Osteoblast (primary cell): ENCODE results near the gene URGCP. TPM values are rescaled to one million over a fixed set of nuclear protein-coding genes. Genes with fewer than 3 reads are reported as not detected.
"Not testable (repeated sequence)": the region's sequence is repeated elsewhere in the genome, so short reads cannot be mapped to it uniquely, and the experiment has no call there.

Experiments
- DNase-seq: peaks from one replicate; pipeline ENCODE4 v3.0.0; 2011; ENCODE audit warnings: low spot score, mixed read lengths; ENCODE audit not compliant: insufficient read length; ENCODE audit errors: missing footprints
- H2AFZ ChIP-seq: 2 replicates; pipeline ENCODE4 v1.6.0; 2011; ENCODE audit warnings: mild to moderate bottlenecking, low read length
- H3K27ac ChIP-seq: 2 replicates; pipeline ENCODE4 v1.5.1; 2011; ENCODE audit warnings: mild to moderate bottlenecking, low read depth, low read length, moderate library complexity
- H3K27me3 ChIP-seq: 2 replicates; pipeline ENCODE4 v1.6.0; 2012; ENCODE audit warnings: mild to moderate bottlenecking, control low read depth, inconsistent platforms, low read length, moderate library complexity; ENCODE audit not compliant: insufficient read depth
- H3K36me3 ChIP-seq: 2 replicates; pipeline ENCODE4 v1.5.1; 2011; ENCODE audit warnings: mild to moderate bottlenecking, low read length, control low read depth, moderate library complexity; ENCODE audit not compliant: insufficient read depth
- H3K4me1 ChIP-seq: 2 replicates; pipeline ENCODE4 v1.5.1; 2011; ENCODE audit warnings: mild to moderate bottlenecking, low read length, control low read depth, moderate library complexity; ENCODE audit not compliant: insufficient read depth
- H3K4me2 ChIP-seq: 2 replicates; pipeline ENCODE4 v1.6.0; 2011; ENCODE audit warnings: mild to moderate bottlenecking, low read length; ENCODE audit not compliant: insufficient read depth
- H3K4me3 ChIP-seq: fragments of 200-600 bp; sonication (generic); 3 replicates; pipeline ENCODE4 v1.5.1; 2012; ENCODE audit warnings: mild to moderate bottlenecking, low read length, inconsistent platforms; ENCODE audit not compliant: insufficient read depth
- H3K79me2 ChIP-seq: 2 replicates; pipeline ENCODE4 v1.6.0; 2012; ENCODE audit warnings: mild to moderate bottlenecking, low read length, control low read depth, inconsistent platforms; ENCODE audit not compliant: insufficient read depth
- H3K9me3 ChIP-seq: 2 replicates; pipeline ENCODE4 v1.5.1; 2011; ENCODE audit warnings: low read depth, low read length, control low read depth
- H4K20me1 ChIP-seq: 2 replicates; pipeline ENCODE4 v1.6.0; 2012; ENCODE audit warnings: mild to moderate bottlenecking, low read length, control low read depth; ENCODE audit not compliant: insufficient read depth
- CTCF ChIP-seq: IDR thresholded peaks from 2 replicates; pipeline ENCODE4 v1.5.1; 2011; ENCODE audit warnings: mild to moderate bottlenecking, low read depth, low read length, moderate library complexity; ENCODE audit errors: extremely low read depth
- small RNA-seq: library from RNA; depleted of rRNA; stranded (forward); fragments of <200 nt; gene quantifications from one replicate; pipeline ENCODE3, GENCODE V24; 2012
- total RNA-seq: library from RNA; depleted of rRNA; stranded (reverse); fragments of >200 nt; gene quantifications from 2 replicates; pipeline ENCODE4 v1.2.3, GENCODE V29; 2012

The URGCP gene
- total RNA-seq, 1 donor: 30.4 TPM

GRCh38 chr7:43838201-43838658 lies 68.2 kb downstream of the URGCP start:
- H2AFZ ChIP-seq: peak overlapping the region; percentile 95
- no peak for DNase-seq
- H3K27me3 ChIP-seq: no peaks in the 10 kb centered on the region
- H3K4me3 ChIP-seq: peak overlapping the region; percentile 61
- H3K4me2 ChIP-seq: peak overlapping the region; percentile 78
- H3K27ac ChIP-seq: no peak overlapping the region
- H3K9me3 ChIP-seq: no peaks in the 10 kb centered on the region
- H3K4me1 ChIP-seq: no peaks in the 10 kb centered on the region
- no peak for TF ChIP-seq CTCF
- no peaks in the 10 kb centered on the region for H3K36me3 ChIP-seq
- no peaks in the 10 kb centered on the region for H3K79me2 ChIP-seq
- no peaks in the 10 kb centered on the region for H4K20me1 ChIP-seq

- H3K79me2 ChIP-seq: no peaks in the 10 kb centered on the region
- no peak for DNase-seq
- peak overlapping the region; percentile 15 for H3K4me2 ChIP-seq
- no peaks in the 10 kb centered on the region for H3K27me3 ChIP-seq
- no peaks in the 10 kb centered on the region for H4K20me1 ChIP-seq
- no peaks in the 10 kb centered on the region for H3K36me3 ChIP-seq
- peak overlapping the region; percentile 19 for H3K4me3 ChIP-seq
- no peak overlapping the region for H3K27ac ChIP-seq
- no peak for TF ChIP-seq CTCF
- H2AFZ ChIP-seq: peak overlapping the region; percentile 46
- no peaks in the 10 kb centered on the region for H3K9me3 ChIP-seq
- no peaks in the 10 kb centered on the region for H3K4me1 ChIP-seq
Observed at GRCh38 chr7:43834463-43835251, 71.7 kb downstream of the URGCP start.

GRCh38 chr7:43830917-43831316 lies 75.5 kb downstream of the URGCP start:
- not testable (repeated sequence) for H4K20me1 ChIP-seq, DNase-seq, H3K4me2 ChIP-seq, H3K36me3 ChIP-seq, H2AFZ ChIP-seq, H3K4me3 ChIP-seq, H3K4me1 ChIP-seq, H3K9me3 ChIP-seq, H3K79me2 ChIP-seq, H3K27ac ChIP-seq
- H3K27me3 ChIP-seq: peaks cover 30% of the 10 kb centered on the region

Small RNA genes lying within 50 kb of the gene (small RNA-seq; reads per million reads assigned to genes)
- 0.60 reads per million for gene MRPS24

Other genes with a start within 250 kb of the URGCP start
- gene COA1, start 177.1 kb downstream of the URGCP start, total RNA-seq: 34.0 and 39.2 TPM in 2 replicates
- gene BLVRA, start 147.9 kb downstream of the URGCP start, total RNA-seq: 20.6 and 21.5 TPM in 2 replicates
- 69.0 and 93.7 TPM in 2 replicates for gene MRPS24, start 37.1 kb downstream of the URGCP start, total RNA-seq
- gene UBE2D4, start 19.8 kb upstream of the URGCP start, total RNA-seq: 19.2 and 22.1 TPM in 2 replicates
- gene SPDYE1, start 91.3 kb upstream of the URGCP start, total RNA-seq: not detected in 2 replicates
- 97.5 and 105 TPM in 2 replicates for gene DBNL, start 138.1 kb upstream of the URGCP start, total RNA-seq
- 0.29 and 0.36 TPM in 2 replicates for gene PGAM2, start 159.0 kb upstream of the URGCP start, total RNA-seq
- gene POLM, start 175.9 kb upstream of the URGCP start, total RNA-seq: 35.9 and 40.9 TPM in 2 replicates
- gene AEBP1, start 197.7 kb upstream of the URGCP start, total RNA-seq: 219 and 267 TPM in 2 replicates
- 69.2 and 80.3 TPM in 2 replicates for gene POLD2, start 217.0 kb upstream of the URGCP start, total RNA-seq
- gene MYL7, start 234.7 kb upstream of the URGCP start, total RNA-seq: not detected in 2 replicates